AG04449 (cell line): ENCODE data around the gene AKAP6.

Experiments used
- CTCF ChIA-PET: fragments of 350-600 bp; formaldehyde crosslinking; extraction: SDS; loops from one replicate; lab custom pipeline; 2021; ENCODE audit warnings: antibody characterized with exemption; lab: Yijun Ruan, JAX
- POLR2A ChIA-PET: fragments of 400-600, 350-600 bp; formaldehyde crosslinking; extraction: SDS; loops from one replicate; lab custom pipeline; 2020; ENCODE audit warnings: antibody characterized with exemption, inconsistent platforms; lab: Yijun Ruan, JAX
- DNase-seq: peaks from one replicate; pipeline ENCODE4 v3.0.0-alpha.2; 2010; ENCODE audit warnings: low read depth, low spot score
- H3K4me3 ChIP-seq: 2 replicates; pipeline ENCODE4 v1.5.1; 2011; ENCODE audit warnings: low read depth, mild to moderate bottlenecking, control low read depth, low read length
- TF ChIP-seq, protein P1 (sequence below): IDR thresholded peaks from one replicate; pipeline ENCODE4 v1.5.1; 2011; ENCODE audit warnings: mild to moderate bottlenecking, moderate library complexity, low read length, control low read depth, inconsistent platforms; ENCODE audit not compliant: insufficient read depth; ENCODE audit errors: missing control alignments

AKAP6 gene

DNA sequence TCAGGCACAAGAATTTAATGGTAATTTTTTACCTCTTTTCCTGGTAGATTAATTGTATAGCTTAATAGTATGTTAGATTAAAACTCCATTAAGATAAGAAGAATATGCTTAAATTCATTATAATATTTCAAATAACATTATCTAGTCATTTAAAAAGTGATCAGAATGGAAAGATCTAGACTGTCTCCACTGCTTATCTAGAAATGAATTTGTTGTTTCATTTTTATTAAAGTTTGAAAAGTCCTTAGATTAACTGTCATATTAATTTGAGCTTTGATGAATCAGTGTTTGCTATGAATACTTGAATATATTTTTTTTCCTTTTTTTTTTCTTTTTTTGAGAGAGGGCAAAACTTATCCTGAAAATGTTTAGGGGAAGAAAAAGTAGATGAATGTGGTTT is 373.0 kb downstream of the AKAP6 start:
- H3K4me3 ChIP-seq: no peak overlapping the region
- no peak for DNase-seq
- ChIA-PET POLR2A (no interaction called here), CTCF (no interaction called here)
- TF ChIP-seq, protein P1, sequence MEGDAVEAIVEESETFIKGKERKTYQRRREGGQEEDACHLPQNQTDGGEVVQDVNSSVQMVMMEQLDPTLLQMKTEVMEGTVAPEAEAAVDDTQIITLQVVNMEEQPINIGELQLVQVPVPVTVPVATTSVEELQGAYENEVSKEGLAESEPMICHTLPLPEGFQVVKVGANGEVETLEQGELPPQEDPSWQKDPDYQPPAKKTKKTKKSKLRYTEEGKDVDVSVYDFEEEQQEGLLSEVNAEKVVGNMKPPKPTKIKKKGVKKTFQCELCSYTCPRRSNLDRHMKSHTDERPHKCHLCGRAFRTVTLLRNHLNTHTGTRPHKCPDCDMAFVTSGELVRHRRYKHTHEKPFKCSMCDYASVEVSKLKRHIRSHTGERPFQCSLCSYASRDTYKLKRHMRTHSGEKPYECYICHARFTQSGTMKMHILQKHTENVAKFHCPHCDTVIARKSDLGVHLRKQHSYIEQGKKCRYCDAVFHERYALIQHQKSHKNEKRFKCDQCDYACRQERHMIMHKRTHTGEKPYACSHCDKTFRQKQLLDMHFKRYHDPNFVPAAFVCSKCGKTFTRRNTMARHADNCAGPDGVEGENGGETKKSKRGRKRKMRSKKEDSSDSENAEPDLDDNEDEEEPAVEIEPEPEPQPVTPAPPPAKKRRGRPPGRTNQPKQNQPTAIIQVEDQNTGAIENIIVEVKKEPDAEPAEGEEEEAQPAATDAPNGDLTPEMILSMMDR: no peak

DNA sequence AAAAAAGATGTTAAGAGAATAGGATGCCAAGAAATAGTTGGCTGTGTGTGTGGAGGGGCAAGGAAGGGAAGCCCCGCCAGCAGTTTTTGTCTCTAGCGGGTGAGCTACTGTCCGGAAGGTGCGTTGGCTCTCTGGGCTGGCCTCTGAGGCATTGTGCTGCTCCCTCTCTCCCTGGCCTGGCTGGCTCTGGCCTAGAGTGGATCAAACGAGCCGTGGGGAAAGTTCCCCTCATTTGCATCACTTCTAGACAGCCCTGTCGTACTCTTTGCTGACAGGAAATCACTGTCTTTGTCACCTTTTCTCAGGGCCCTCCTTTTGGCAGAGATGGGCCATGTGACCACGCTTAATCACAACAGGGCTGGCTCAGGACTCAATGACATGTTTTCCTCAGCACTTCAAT is 373.5 kb downstream of the AKAP6 start:
- POLR2A ChIA-PET: no interaction called here
- DNase-seq: no peak
- TF ChIP-seq, protein P1: no peak
- CTCF ChIA-PET: no interaction called here
- no peak overlapping the region for H3K4me3 ChIP-seq

DNA sequence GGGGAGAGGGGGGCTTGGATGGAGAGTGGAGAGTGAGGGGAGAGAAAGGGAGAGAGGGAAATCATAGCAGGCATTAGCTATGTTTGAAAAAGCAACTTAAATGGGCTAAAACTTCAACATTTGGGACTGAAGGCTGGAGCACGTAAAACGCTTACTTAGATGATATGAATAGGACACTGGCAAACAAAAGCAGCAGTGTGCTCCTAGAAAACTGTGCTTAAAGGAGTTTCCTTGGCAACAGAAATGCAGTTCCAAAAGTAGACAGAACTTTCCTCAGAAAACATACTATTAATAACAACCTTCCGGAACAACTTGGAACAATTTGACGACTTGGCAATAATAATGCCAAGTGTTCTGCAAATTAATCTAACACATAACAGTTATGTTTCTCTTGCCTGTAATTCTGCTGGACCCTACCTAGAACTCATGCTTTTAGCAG is 374.1 kb downstream of the AKAP6 start:
- POLR2A ChIA-PET: no interaction called here
- H3K4me3 ChIP-seq: no peak overlapping the region
- CTCF ChIA-PET: no interaction called here
- no peak for DNase-seq
- TF ChIP-seq, protein P1: no peak

DNA sequence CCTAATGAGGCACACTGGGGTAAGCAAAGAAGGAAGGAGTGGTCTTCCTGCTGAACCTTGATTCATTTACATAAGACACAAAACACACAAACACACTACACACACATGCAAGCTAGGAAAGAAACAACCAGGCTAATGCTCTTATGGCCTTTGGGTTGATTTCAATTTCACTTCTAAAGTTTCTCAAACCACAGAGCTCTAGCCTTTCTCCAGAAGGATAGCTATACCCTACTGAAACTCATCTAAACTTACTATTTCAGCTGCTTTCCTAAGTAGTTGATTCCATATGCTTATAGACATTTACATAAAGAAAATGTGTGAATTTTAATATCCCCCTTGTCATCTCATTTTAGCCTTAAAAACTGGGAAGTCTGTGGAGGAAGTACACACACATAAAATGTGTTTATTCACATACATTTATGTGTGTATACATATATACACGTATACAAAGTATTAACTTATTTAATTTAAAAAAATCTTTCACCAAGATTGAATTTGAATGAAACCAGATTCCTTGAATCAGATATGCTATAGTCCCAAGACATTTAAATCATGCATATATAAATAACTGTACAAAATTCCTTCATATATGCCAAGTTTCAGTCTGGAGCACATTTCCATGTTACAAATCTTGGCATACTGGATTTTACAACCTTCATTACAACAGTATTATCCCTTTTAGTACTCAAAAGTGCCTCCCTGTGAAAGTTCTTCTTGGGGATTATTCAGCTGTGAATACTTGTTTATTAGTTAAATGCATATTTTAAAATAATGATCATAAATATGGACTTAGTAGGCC is 377.8 kb downstream of the AKAP6 start:
- CTCF ChIA-PET: no interaction called here
- POLR2A ChIA-PET: no interaction called here
- TF ChIP-seq, protein P1: no peak

DNA sequence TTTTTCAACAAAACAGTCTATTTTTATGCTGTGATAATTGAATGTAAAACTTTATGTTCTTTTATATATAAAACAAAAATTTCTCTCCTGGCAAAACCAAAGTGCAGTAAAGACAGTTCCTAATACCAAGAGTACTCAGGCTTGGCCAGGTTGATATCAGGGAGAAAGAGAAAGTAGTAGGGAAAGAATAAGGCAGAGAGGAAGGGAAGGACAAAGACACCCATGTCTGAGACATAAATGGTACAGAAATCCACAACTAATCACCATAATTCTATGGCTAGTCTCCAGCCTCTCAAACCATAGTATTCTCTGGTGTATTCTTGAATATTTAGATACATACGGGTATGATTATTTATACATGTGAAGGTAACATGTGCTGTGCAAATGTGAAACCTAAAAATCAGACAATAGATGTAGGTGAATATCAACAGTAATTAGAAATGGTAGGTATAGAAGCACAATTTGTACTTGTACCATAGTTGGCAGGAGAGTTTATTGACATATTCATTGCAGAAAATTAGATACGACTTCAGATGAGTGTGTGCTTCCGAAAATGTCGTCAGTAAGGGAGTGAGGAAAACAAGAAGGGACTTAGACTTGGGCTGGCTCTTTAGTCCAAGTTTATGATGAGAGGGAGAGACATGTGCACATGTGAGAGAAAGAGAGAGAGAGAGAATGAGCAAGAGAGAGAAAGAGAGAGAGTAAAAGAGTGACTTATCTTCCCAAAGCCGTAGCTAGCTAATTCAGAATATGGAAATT is 378.8 kb downstream of the AKAP6 start:
- no peak overlapping the region for H3K4me3 ChIP-seq
- CTCF ChIA-PET: no interaction called here
- POLR2A ChIA-PET: no interaction called here
- TF ChIP-seq, protein P1: no peak
- no peak for DNase-seq

More for the DNA sequence above, 377.8 kb downstream of the AKAP6 start:
- no peak for DNase-seq
- no peak overlapping the region for H3K4me3 ChIP-seq

DNA sequence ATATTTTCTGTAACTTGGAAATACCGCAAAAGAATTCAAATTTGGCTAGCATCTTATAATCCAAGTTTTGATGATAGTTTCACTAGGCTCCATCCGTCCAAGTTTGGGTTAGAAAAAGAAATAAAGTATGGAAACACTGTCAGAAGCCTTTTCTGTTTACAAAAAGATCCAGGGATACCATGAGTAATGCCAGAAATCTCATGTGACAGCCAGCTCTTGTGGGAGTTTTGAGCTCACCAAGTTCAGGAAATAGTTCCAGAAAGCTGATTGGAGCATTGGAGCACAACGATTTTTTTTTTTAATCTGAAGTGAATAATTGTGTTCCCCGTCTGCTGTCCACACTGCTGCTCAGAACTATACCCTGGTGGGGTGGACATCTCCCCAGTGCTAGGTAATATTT is 379.9 kb downstream of the AKAP6 start:
- ChIA-PET POLR2A (no interaction called here), CTCF (interaction anchor here (0.8 to 1.9 kb wide), 6 partner anchors 9 to 290 kb away, joined by 3 to 7 read pairs (median 4); no protein-coding TSS in a partner anchor)
- no peak for DNase-seq

More for the DNA sequence above, 379.9 kb downstream of the AKAP6 start:
- no peak overlapping the region for H3K4me3 ChIP-seq
- TF ChIP-seq, protein P1: no peak
